Prostate gland (tissue), 2 donors: ENCODE data around the gene EPS8. TPM values are rescaled to one million over a fixed set of nuclear protein-coding genes. Genes with fewer than 3 reads are reported as not detected.
A peak's percentile ranks its signal among the peaks of the same experiment; 100 is the strongest.

Source experiments
- DNase-seq: peaks from one replicate; pipeline ENCODE4 v3.0.0-alpha.2; 2019; ENCODE audit warnings: low spot score
- H3K27ac ChIP-seq, 2 donors: fragments of 200-600 bp; sonication (generic); 2 replicates each; pipeline ENCODE4 v1.5.1; 2017 to 2019
- H3K27me3 ChIP-seq: fragments of 200-600 bp; sonication (generic); replicated peaks from 2 replicates; pipeline ENCODE4 v1.5.1; 2019; ENCODE audit not compliant: insufficient read depth
- H3K36me3 ChIP-seq, 2 donors: fragments of 200-600 bp; sonication (generic); 1 replicate in 1 of 2; 2 replicates in 1 of 2; pipeline versions ENCODE4 v1.5.1 to v1.8.1; 2017 to 2019
- H3K4me1 ChIP-seq: fragments of 200-600 bp; sonication (generic); replicated peaks from 2 replicates; pipeline ENCODE4 v1.5.1; 2019
- H3K4me3 ChIP-seq, 2 donors: fragments of 200-600 bp; sonication (generic); 2 replicates each; pipeline ENCODE4 v1.5.1; 2017 to 2019
- H3K9me3 ChIP-seq: fragments of 200-600 bp; sonication (generic); 2 replicates; pipeline ENCODE4 v1.5.1; 2017
- POLR2A ChIP-seq: fragments of 450-650 bp; IDR thresholded peaks from one replicate; pipeline ENCODE4 v1.6.1; 2016; ENCODE audit warnings: antibody characterized with exemption, mild to moderate bottlenecking
- POLR2AphosphoS5 ChIP-seq: sonication (generic); formaldehyde crosslinking; IDR thresholded peaks from one replicate; pipeline ENCODE4 v1.6.1; 2017; ENCODE audit warnings: antibody characterized with exemption
- WGBS: methylation state at CpG from one replicate; pipeline ENCODE4 v1.1.5; 2018; 5-methylcytosine and 5-hydroxymethylcytosine counted together
- intact Hi-C: fragments of 100-400 bp; cut with DNase I; formaldehyde crosslinking; loops from one replicate; pipeline ENCODE4 v1.14.2; 2022
- total RNA-seq, 2 donors: library from RNA; depleted of rRNA; stranded (reverse); fragments of >200 nt; gene quantifications; one replicate each; pipeline ENCODE4 v1.1.0, GENCODE V29; 2016
- TF ChIP-seq, protein P1 (sequence below), 4 experiments: fragments of 200-600 bp in 2 of 4; fragments of 450-650 bp in 2 of 4; sonication (generic) in 2 of 4; IDR thresholded peaks; 1 replicate in 3 of 4; 2 replicates in 1 of 4; pipeline ENCODE4 v1.5.1; 2016 to 2019; ENCODE audit warnings: antibody characterized with exemption in 4 of 4, mild to moderate bottlenecking in 2 of 4, moderate library complexity in 2 of 4

EPS8 gene
- total RNA-seq, 2 donors from 2014 or later: 47.5 to 67.4 TPM

- no peak for DNase-seq
- H3K9me3 ChIP-seq: no peaks in the 10 kb centered on the region
- H3K4me3 ChIP-seq: no peak overlapping the region
- 64% methylated on average over 4 of the region's 4 CpGs for WGBS
- TF ChIP-seq POLR2AphosphoS5 (no peak), POLR2A (no peak)
- TF ChIP-seq, protein P1, sequence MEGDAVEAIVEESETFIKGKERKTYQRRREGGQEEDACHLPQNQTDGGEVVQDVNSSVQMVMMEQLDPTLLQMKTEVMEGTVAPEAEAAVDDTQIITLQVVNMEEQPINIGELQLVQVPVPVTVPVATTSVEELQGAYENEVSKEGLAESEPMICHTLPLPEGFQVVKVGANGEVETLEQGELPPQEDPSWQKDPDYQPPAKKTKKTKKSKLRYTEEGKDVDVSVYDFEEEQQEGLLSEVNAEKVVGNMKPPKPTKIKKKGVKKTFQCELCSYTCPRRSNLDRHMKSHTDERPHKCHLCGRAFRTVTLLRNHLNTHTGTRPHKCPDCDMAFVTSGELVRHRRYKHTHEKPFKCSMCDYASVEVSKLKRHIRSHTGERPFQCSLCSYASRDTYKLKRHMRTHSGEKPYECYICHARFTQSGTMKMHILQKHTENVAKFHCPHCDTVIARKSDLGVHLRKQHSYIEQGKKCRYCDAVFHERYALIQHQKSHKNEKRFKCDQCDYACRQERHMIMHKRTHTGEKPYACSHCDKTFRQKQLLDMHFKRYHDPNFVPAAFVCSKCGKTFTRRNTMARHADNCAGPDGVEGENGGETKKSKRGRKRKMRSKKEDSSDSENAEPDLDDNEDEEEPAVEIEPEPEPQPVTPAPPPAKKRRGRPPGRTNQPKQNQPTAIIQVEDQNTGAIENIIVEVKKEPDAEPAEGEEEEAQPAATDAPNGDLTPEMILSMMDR (IDR thresholded peaks at IDR 0.05): no peak
- no peaks in the 10 kb centered on the region for H3K27me3 ChIP-seq
- H3K27ac ChIP-seq: no peak overlapping the region
- no peaks in the 10 kb centered on the region for H3K36me3 ChIP-seq
- H3K4me1 ChIP-seq: no peaks in the 10 kb centered on the region
- intact Hi-C loops: no loop called here
Measured at GRCh38 chr12:15706010-15706676, 83.0 kb downstream of the EPS8 start.

DNA sequence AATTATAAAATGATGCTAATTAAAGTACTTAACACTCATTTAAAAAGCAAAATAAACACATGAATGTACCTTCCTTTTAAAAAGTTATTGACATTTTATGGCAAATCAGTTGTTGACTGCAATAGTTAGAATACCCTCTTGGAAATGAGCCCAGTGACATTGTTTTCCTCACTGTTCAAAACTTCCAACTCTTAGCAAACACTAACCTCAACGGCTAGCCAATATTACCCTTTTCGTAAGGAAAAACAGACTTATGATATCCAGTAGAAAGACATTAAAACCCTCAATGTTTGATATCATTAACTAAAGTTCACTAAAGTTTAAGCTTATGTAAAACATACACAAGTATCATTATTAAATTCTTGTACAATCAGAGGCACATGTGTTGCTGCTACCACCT, 83.6 kb downstream of the EPS8 start:
- no peaks in the 10 kb centered on the region for H3K4me1 ChIP-seq
- H3K9me3 ChIP-seq: no peaks in the 10 kb centered on the region
- no peaks in the 10 kb centered on the region for H3K27me3 ChIP-seq
- no peak for DNase-seq
- intact Hi-C loops: no loop called here
- H3K36me3 ChIP-seq: no peaks in the 10 kb centered on the region
- no peak overlapping the region for H3K4me3 ChIP-seq
- H3K27ac ChIP-seq: no peak overlapping the region
- 63% methylated on average over 2 of the region's 2 CpGs for WGBS
- no peak for TF ChIP-seq POLR2AphosphoS5
- TF ChIP-seq, protein P1 (IDR thresholded peaks at IDR 0.05): no peak
- TF ChIP-seq POLR2A: no peak

DNA sequence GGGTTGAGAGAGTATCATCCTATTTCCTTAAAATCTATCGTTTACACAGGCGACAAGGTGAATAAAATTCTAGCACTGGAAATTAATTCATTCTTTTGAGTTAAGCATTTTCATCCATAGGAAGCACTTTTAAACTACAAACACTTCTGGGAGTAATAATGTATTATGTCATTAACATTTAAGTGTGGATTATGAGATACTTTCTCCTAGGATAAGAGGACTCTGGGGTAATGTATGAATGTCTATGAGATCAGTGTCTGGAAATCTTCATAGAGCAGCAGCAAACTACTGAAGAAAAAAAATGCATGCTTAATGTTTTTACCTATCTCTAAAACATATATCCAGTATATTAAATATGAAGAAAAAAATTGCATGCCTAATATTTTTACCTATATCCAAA, 86.9 kb downstream of the EPS8 start:
- TF ChIP-seq POLR2A (no peak), POLR2AphosphoS5 (no peak)
- TF ChIP-seq, protein P1 (IDR thresholded peaks at IDR 0.05): no peak
- H3K4me1 ChIP-seq: no peaks in the 10 kb centered on the region
- H3K27ac ChIP-seq: no peak overlapping the region
- no peaks in the 10 kb centered on the region for H3K9me3 ChIP-seq
- no peak for DNase-seq
- no peaks in the 10 kb centered on the region for H3K27me3 ChIP-seq
- WGBS: 79% methylated on average over 2 of the region's 2 CpGs
- intact Hi-C loops: no loop called here
- H3K4me3 ChIP-seq: no peak overlapping the region
- no peaks in the 10 kb centered on the region for H3K36me3 ChIP-seq

GRCh38 chr12:15701631-15702156, 87.5 kb downstream of the EPS8 start:
- Histone ChIP-seq H3K27ac (peak overlapping the region; percentile 1 to 10), H3K36me3 (no peaks in the 10 kb centered on the region), H3K4me3 (no peak overlapping the region), H3K9me3 (no peaks in the 10 kb centered on the region), H3K4me1 (no peaks in the 10 kb centered on the region), H3K27me3 (no peaks in the 10 kb centered on the region)
- DNase-seq: no peak
- intact Hi-C loops: no loop called here
- 41% methylated on average over 3 of the region's 3 CpGs for WGBS
- no peak for TF ChIP-seq POLR2AphosphoS5
- TF ChIP-seq, protein P1 (IDR thresholded peaks at IDR 0.05): no peak
- no peak for TF ChIP-seq POLR2A

DNA sequence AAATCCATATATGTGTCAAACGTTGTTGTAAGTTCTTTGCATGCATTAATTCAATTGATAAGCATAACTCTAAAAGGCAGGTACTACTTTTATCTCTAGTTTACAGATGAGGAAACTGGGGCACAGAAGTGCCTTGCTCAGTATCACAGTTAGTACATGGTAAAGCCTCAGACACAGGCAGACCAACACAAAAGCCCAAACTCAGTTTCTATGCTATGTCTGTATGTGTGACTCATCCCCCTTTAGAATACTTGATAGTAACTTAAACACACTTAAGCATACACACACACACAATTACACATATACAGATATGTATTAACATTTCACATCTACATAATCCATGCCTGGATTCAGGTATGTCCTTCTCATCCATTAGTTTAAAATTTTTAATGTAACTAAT, 88.0 kb downstream of the EPS8 start:
- 77% methylated on average over 1 of the region's 1 CpG for WGBS
- DNase-seq: no peak
- Histone ChIP-seq H3K9me3 (no peaks in the 10 kb centered on the region), H3K4me1 (no peaks in the 10 kb centered on the region), H3K27me3 (no peaks in the 10 kb centered on the region), H3K36me3 (no peaks in the 10 kb centered on the region), H3K27ac (peak overlapping the region; percentile 1 to 10), H3K4me3 (no peak overlapping the region)
- intact Hi-C loops: no loop called here
- TF ChIP-seq, protein P1 (IDR thresholded peaks at IDR 0.05): no peak
- TF ChIP-seq POLR2AphosphoS5 (no peak), POLR2A (no peak)
